Activated CD8-positive, alpha-beta memory T cell treated with anti-CD3 and anti-CD28 coated beads, Interleukin-2, amount 50 U/mL, for 1 hour (primary cell): Measurements from ENCODE around the gene RPP14.

Experiments used
- DNase-seq: peaks from one replicate; pipeline ENCODE4 v3.0.0-alpha.2; 2020; ENCODE audit errors: extremely low read depth

RPP14 gene

GRCh38 chr3:58356054-58356453 is 50.0 kb downstream of the RPP14 start:
- no peak for DNase-seq

DNA sequence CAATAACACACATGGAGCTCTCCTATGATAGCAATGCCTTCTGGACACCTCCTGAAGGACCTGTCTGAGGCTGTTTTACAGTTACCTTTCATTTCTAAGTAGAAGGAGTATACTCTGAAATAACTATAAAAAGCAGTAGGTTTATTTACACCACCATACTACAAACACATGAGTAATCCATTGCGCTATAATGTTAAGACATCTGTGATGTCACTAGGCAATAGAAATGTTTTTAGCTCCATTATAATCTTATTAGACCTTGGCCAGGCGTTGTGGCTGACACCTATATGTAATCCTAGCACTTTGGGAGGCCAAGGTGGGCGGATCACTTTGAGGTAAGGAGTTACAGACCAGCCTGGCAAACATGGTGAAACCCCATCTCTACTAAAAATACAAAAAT is 51.4 kb downstream of the RPP14 start:
- DNase-seq: no peak

- DNase-seq: no peak
Measured at GRCh38 chr3:58358092-58358491, 52.0 kb downstream of the RPP14 start.

DNA sequence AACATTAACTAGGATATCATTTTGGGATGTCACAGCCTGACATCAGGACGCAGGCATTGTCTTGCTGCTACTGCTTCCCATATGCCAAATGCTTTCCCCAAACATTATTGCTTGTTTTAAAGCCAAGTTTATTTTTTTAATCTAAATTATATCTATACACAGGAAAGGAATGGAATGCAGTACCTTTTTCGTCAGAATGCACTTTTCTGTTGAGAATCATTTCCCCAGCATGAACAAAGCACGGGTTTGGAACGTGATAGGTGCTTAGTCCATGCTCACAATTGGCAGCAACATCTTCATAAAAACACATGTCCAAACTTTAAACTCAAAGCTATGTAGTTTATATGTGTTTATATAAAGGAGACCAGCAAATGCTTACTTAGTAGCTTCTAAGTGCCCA is 52.8 kb downstream of the RPP14 start:
- no peak for DNase-seq

DNA sequence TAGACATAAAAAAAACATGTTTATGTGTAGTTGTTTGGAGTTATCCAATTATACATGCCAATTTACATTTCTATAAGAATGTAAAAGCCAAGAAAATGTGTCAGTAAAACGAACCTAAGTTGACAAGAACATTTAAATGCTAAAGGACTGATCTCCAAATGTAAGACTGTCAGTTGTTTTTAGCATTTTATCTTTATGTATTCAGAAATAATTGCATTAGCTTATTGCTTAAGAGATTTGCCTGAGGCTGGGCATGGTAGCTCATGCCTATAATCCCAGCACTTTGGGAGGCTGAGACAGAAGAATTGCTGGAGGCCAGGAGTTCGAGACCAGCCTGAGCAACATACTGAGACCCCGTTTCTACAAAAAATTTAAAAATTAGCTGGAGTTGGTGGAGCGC is 53.6 kb downstream of the RPP14 start:
- no peak for DNase-seq

DNA sequence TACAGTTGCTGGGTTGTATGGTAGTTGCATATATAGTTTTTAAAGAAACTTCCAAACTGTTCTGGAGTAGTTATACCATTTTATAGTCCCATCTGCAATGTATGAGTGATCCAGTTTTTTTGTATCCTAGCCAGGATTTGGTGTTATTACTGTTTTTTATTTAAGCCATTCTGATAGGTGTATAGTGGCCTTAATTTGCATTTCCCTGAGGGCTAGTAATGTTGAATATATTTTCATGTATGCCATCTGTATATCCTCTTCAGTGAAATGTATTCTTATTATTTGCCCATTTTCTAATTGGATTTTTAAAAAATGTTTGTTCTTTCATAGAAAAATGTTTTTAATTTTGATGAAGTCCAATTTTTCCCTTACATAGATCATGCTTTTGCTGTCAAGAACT is 55.8 kb downstream of the RPP14 start:
- no peak for DNase-seq

GRCh38 chr3:58366699-58367098 is 60.7 kb downstream of the RPP14 start:
- no peak for DNase-seq

DNA sequence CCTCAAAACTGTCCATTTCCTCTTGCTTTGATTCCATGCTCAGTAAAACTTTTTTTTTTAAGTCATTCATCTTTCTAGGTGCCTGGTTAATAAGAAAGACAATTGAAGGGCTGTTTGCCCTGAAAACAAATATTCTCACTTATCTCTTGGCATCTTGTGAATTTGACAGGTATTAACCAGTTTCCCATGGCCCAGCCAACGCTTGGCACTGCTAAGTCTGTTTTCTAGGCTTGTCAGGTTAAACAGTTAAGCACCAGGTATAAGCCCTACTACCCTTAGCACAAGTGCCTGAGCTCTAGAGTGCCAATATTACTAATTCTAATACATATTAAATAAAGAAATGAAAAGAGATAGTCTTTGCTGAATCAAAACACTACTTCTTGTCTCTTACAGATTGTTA is 63.0 kb downstream of the RPP14 start:
- no peak for DNase-seq
